Stomach (tissue), 9 donors: Measurements from ENCODE around the gene CNOT3. TPM values are rescaled to one million over a fixed set of nuclear protein-coding genes. Genes with fewer than 3 reads are reported as not detected.

Experiments
- DNase-seq, 2 donors: peaks; one replicate each; pipeline versions ENCODE4 v3.0.0 to v3.0.0-alpha.2; 2013 to 2019
- H3K27ac ChIP-seq, 5 donors: fragments of 200-600 bp in 4 of 5; sonication (generic) in 4 of 5; one replicate each; pipeline ENCODE4 v1.5.1; 2013 to 2019; ENCODE audit warnings: mild to moderate bottlenecking in 1 of 5, moderate library complexity in 1 of 5
- H3K27me3 ChIP-seq, 3 donors: fragments of 200-600 bp; sonication (generic); one replicate each; pipeline ENCODE4 v1.5.1; 2017 to 2019; ENCODE audit warnings: mixed run types in 1 of 3
- H3K36me3 ChIP-seq, 4 donors: fragments of 200-600 bp; sonication (generic); 1 replicate in 3 of 4; 2 replicates in 1 of 4; pipeline ENCODE4 v1.5.1; 2016 to 2019
- H3K4me1 ChIP-seq, 4 donors: fragments of 200-600 bp; sonication (generic); one replicate each; pipeline ENCODE4 v1.5.1; 2016 to 2019
- H3K4me3 ChIP-seq, 4 donors: fragments of 200-600 bp; sonication (generic) in 3 of 4; one replicate each; pipeline ENCODE4 v1.5.1; 2016 to 2019; ENCODE audit warnings: mild to moderate bottlenecking in 1 of 4
- H3K9me3 ChIP-seq, 4 donors: fragments of 200-600 bp; sonication (generic); one replicate each; pipeline ENCODE4 v1.5.1; 2016 to 2019
- CTCF ChIP-seq, 7 experiments: fragments of 450-650 bp in 4 of 7; fragments of 200-600 bp in 3 of 7; sonication (generic) in 3 of 7; IDR thresholded peaks; one replicate each; pipeline ENCODE4 v1.5.1; 2016 to 2019; ENCODE audit warnings: antibody characterized with exemption in 7 of 7, control low read depth in 2 of 7, mild to moderate bottlenecking in 1 of 7
- EP300 ChIP-seq: sonication (generic); formaldehyde crosslinking; IDR thresholded peaks from one replicate; pipeline ENCODE4 v1.6.1; 2017; ENCODE audit warnings: antibody characterized with exemption
- POLR2A ChIP-seq, 4 donors: fragments of 450-650 bp; IDR thresholded peaks; one replicate each; pipeline ENCODE4 v1.6.1; 2016; ENCODE audit warnings: antibody characterized with exemption in 4 of 4, control low read depth in 2 of 4, mild to moderate bottlenecking in 1 of 4, moderate library complexity in 1 of 4
- POLR2AphosphoS5 ChIP-seq, 3 donors: sonication (generic); formaldehyde crosslinking; IDR thresholded peaks; one replicate each; pipeline ENCODE4 v1.6.1; 2016; ENCODE audit warnings: antibody characterized with exemption in 3 of 3
- WGBS, 5 donors: extraction: QIAGEN DNeasy Blood & Tissue Kit in 3 of 5; methylation state at CpG; one replicate each; pipeline versions ENCODE4 v1.1.5 to v1.1.7; 2013 to 2018; 5-methylcytosine and 5-hydroxymethylcytosine counted together
- intact Hi-C: fragments of 100-400 bp; cut with DNase I; formaldehyde crosslinking; loops from one replicate; pipeline ENCODE4 v1.15.1; 2023; ENCODE audit warnings: low total_unique reads
- polyA plus RNA-seq, 3 donors: library from polyadenylated mRNA; stranded (reverse); fragments of 200-250 nt; gene quantifications; one replicate each; pipeline ENCODE4 v1.2.3, GENCODE V29; 2013
- total RNA-seq, 5 donors: library from RNA; depleted of rRNA; stranded (reverse); fragments of >200 nt; gene quantifications; one replicate each; pipeline versions ENCODE4 v1.1.0 to v1.2.3, GENCODE V29; 2014 to 2016
- donor health status: healthy with polysubstance abuse.
- donor health status: Bipolar disorder and iron deficiency.
- donor health status: healthy.

CNOT3 gene
- total and polyA plus RNA-seq, 8 donors: 11.2 to 100 (median 29.2) TPM

GRCh38 chr19:54155694-54156093 is 18.1 kb downstream of the CNOT3 start:
- no peak for DNase-seq
- Histone ChIP-seq H3K4me3 (no peak overlapping the region), H3K27ac (no peak overlapping the region), H3K9me3 (no peaks in the 10 kb centered on the region), H3K36me3 (peaks cover 72 to 76% (median 76%) of the 10 kb centered on the region in 4 donors), H3K4me1 (peaks cover 16 to 35% (median 32%) of the 10 kb centered on the region in 4 donors), H3K27me3 (no peaks in the 10 kb centered on the region)
- WGBS, 5 donors: 75 to 77% (median 76%) methylated on average over 14 to 19 of the region's 19 CpGs
- intact Hi-C loops: no loop called here
- TF ChIP-seq EP300 (no peak), POLR2AphosphoS5 (IDR thresholded peaks at IDR 0.05) (no peak), POLR2A (IDR thresholded peaks at IDR 0.05) (no peak), CTCF (IDR thresholded peaks at IDR 0.05) (no peak)

GRCh38 chr19:54156490-54156889 is 18.9 kb downstream of the CNOT3 start:
- H3K4me3 ChIP-seq: no peak overlapping the region
- no peaks in the 10 kb centered on the region for H3K27me3 ChIP-seq
- no peak for DNase-seq
- no peak for TF ChIP-seq EP300
- no peak for TF ChIP-seq POLR2AphosphoS5 (IDR thresholded peaks at IDR 0.05)
- no peak for TF ChIP-seq POLR2A (IDR thresholded peaks at IDR 0.05)
- no peak for TF ChIP-seq CTCF (IDR thresholded peaks at IDR 0.05)
- H3K4me1 ChIP-seq: peaks cover 24 to 43% (median 40%) of the 10 kb centered on the region in 4 donors
- no peak overlapping the region for H3K27ac ChIP-seq
- H3K9me3 ChIP-seq: no peaks in the 10 kb centered on the region
- WGBS, 5 donors: 74 to 84% (median 79%) methylated on average over 9 to 11 of the region's 11 CpGs
- intact Hi-C loops: no loop called here
- H3K36me3 ChIP-seq: peaks cover 64 to 68% (median 68%) of the 10 kb centered on the region in 4 donors

GRCh38 chr19:54156953-54157352 is 19.4 kb downstream of the CNOT3 start:
- Histone ChIP-seq H3K36me3 (peaks cover 60 to 64% (median 63%) of the 10 kb centered on the region in 4 donors), H3K4me1 (peaks cover 28 to 47% (median 45%) of the 10 kb centered on the region in 4 donors), H3K27me3 (no peaks in the 10 kb centered on the region), H3K4me3 (no peak overlapping the region), H3K9me3 (no peaks in the 10 kb centered on the region), H3K27ac (no peak overlapping the region)
- no peak for DNase-seq
- intact Hi-C loops: no loop called here
- WGBS, 5 donors: 74 to 91% (median 84%) methylated on average over 3 of the region's 3 CpGs
- TF ChIP-seq CTCF (IDR thresholded peaks at IDR 0.05) (no peak), EP300 (no peak), POLR2AphosphoS5 (IDR thresholded peaks at IDR 0.05) (no peak), POLR2A (IDR thresholded peaks at IDR 0.05) (no peak)

GRCh38 chr19:54158812-54159351 is 21.3 kb downstream of the CNOT3 start:
- Histone ChIP-seq H3K27ac (peak overlapping the region; percentile 96 to 100 (median 98)), H3K9me3 (no peaks in the 10 kb centered on the region), H3K4me1 (peaks cover 39 to 63% (median 53%) of the 10 kb centered on the region in 4 donors), H3K36me3 (peaks cover 41 to 44% (median 44%) of the 10 kb centered on the region in 4 donors), H3K27me3 (no peaks in the 10 kb centered on the region), H3K4me3 (peak overlapping the region; percentile 46 to 89 (median 76))
- WGBS, 5 donors: 5 to 7% (median 6%) methylated on average over 19 of the region's 19 CpGs
- intact Hi-C loops: no loop called here
- TF ChIP-seq EP300 (no peak), POLR2A (IDR thresholded peaks at IDR 0.05) (no peak), POLR2AphosphoS5 (IDR thresholded peaks at IDR 0.05) (no peak), CTCF (IDR thresholded peaks at IDR 0.05) (no peak)
- no peak for DNase-seq
